ENCODE data around the gene PLCZ1. TPM values are rescaled to one million over a fixed set of nuclear protein-coding genes. Genes with fewer than 3 reads are reported as not detected.

PLCZ1 gene
- total RNA-seq, 4 donors from 2014 or later = not detected

DNA sequence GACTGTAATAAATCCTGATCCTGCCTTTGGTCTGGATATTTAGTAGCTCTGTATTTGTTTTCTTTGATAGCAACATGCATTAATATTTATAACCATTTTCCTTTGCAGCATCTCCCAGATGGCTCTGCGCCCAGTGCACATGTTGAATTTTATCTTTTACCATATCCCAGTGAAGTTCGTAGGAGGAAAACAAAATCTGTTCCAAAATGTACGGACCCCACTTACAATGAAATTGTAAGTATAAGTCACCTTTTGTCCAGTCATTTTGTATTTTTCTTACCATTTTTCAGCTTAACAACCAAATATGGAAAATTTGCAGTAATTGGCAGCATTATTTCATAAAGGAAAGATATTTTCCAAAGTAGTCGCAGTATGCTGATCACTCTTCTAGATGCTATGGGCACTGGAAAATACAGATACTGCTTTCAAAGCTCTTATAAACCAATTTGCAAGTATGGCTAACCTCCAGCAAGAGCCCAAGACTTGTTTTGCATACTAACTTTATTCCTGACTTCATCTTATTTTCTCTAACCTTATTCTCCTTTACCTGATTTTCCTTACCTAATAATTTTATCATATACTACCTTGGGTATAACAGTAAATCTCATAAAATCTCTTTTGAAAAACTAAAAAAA lies 97.4 kb downstream of the PLCZ1 start:
- TF ChIP-seq, protein P1, sequence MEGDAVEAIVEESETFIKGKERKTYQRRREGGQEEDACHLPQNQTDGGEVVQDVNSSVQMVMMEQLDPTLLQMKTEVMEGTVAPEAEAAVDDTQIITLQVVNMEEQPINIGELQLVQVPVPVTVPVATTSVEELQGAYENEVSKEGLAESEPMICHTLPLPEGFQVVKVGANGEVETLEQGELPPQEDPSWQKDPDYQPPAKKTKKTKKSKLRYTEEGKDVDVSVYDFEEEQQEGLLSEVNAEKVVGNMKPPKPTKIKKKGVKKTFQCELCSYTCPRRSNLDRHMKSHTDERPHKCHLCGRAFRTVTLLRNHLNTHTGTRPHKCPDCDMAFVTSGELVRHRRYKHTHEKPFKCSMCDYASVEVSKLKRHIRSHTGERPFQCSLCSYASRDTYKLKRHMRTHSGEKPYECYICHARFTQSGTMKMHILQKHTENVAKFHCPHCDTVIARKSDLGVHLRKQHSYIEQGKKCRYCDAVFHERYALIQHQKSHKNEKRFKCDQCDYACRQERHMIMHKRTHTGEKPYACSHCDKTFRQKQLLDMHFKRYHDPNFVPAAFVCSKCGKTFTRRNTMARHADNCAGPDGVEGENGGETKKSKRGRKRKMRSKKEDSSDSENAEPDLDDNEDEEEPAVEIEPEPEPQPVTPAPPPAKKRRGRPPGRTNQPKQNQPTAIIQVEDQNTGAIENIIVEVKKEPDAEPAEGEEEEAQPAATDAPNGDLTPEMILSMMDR (IDR thresholded peaks at IDR 0.05) = no peak

DNA sequence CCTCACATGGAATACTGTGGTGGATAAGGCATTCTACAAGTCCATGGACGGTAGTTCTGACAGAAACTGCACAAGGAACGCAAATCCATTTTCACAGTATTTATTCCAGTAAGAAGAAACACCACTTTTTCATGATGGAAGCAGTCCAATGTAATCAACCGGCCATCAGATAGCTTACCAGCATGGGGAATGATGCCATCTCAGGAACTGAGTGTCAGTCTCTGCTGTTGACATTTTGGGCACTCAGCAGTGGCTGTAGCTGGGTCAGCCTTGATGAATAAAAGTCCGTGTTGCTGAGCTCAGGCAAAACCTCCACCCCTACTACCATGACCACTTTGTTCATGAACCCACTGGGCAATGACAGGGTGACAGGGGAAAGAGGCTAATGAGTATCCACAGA lies 103.4 kb downstream of the PLCZ1 start:
- TF ChIP-seq, protein P1 (IDR thresholded peaks at IDR 0.05) = no peak
- ATAC-seq (ENCODE audit: low FRiP score) (no peak), DNase-seq (ENCODE audit: low spot score) (no peak)

More for the DNA sequence above, 97.4 kb downstream of the PLCZ1 start:
- ATAC-seq (ENCODE audit: low FRiP score) (no peak), DNase-seq (ENCODE audit: low spot score) (no peak)

Other genes with a start within 250 kb of the PLCZ1 start
- gene CAPZA3, start 107 bp upstream of the PLCZ1 start, total RNA-seq = not detected